H1 (cell line): ENCODE data around the gene MVK. TPM values are rescaled to one million over a fixed set of nuclear protein-coding genes. Genes with fewer than 3 reads are reported as not detected.

Experiments used
- CTCF ChIA-PET: fragments of 300-600 bp; sonication (Branson Sonifier 250); formaldehyde crosslinking; loops from one replicate; lab custom pipeline; 2021; ENCODE audit not compliant: partially characterized antibody; lab: Charles Lee
- POLR2A ChIA-PET: fragments of 300-600 bp; sonication (Branson Sonifier 250); formaldehyde crosslinking; loops from one replicate; lab custom pipeline; 2021; ENCODE audit warnings: inconsistent platforms; ENCODE audit not compliant: partially characterized antibody; lab: Charles Lee
- DNase-seq, 2 experiments: peaks; one replicate each; pipeline versions ENCODE4 v3.0.0 to v3.0.0-alpha.2; 2010 to 2022; ENCODE audit warnings: low spot score in 2 of 2, low read depth in 1 of 2, mixed read lengths in 1 of 2
- FAIRE-seq: peaks from 2 replicates; lab custom pipeline; 2011; peaks lifted over from hg19 to GRCh38; lab: Jason Lieb, UNC
- H2AFZ ChIP-seq: 2 replicates; pipeline ENCODE4 v1.8.1; 2012; ENCODE audit warnings: low read length, inconsistent platforms
- H2AK5ac ChIP-seq: 2 replicates; pipeline ENCODE4 v1.6.1; 2013; ENCODE audit warnings: low read depth, low read length
- H2BK120ac ChIP-seq: replicated peaks from 2 replicates; pipeline ENCODE3; 2013; ENCODE audit warnings: low read depth, low read length, inconsistent platforms
- H2BK12ac ChIP-seq: 2 replicates; pipeline ENCODE4 v1.6.1; 2013; ENCODE audit warnings: low read depth, low read length
- H2BK15ac ChIP-seq: 2 replicates; pipeline ENCODE4 v1.6.1; 2013; ENCODE audit warnings: low read length
- H2BK20ac ChIP-seq: 2 replicates; pipeline ENCODE4 v1.6.1; 2013; ENCODE audit warnings: low read length
- H2BK5ac ChIP-seq: 2 replicates; pipeline ENCODE4 v1.6.1; 2013; ENCODE audit warnings: low read depth, low read length
- H3K14ac ChIP-seq: 2 replicates; pipeline ENCODE4 v1.6.1; 2013; ENCODE audit warnings: inconsistent platforms; ENCODE audit not compliant: insufficient read length
- H3K18ac ChIP-seq: 2 replicates; pipeline ENCODE4 v1.6.1; 2013; ENCODE audit warnings: low read length; ENCODE audit errors: extremely low read depth
- H3K23ac ChIP-seq: 2 replicates; pipeline ENCODE4 v1.6.1; 2013; ENCODE audit warnings: inconsistent platforms; ENCODE audit not compliant: insufficient read length
- H3K23me2 ChIP-seq: 2 replicates; pipeline ENCODE4 v1.6.1; 2013; ENCODE audit warnings: low read depth, low read length
- H3K27ac ChIP-seq: 2 replicates; pipeline ENCODE4 v1.6.1; 2011; ENCODE audit warnings: low read depth, low read length, inconsistent platforms
- H3K27me3 ChIP-seq, 4 experiments: replicated peaks in 1 of 4; 1 replicate in 1 of 4; 2 replicates in 3 of 4; pipeline versions ENCODE4 v1.6.1 to v1.8.1; 2011 to 2013; ENCODE audit warnings: low read length in 3 of 4, mild to moderate bottlenecking in 3 of 4, inconsistent platforms in 2 of 4, mixed read lengths in 2 of 4, moderate library complexity in 1 of 4; ENCODE audit not compliant: control insufficient read depth in 3 of 4, insufficient read depth in 3 of 4; ENCODE audit errors: extremely low read depth in 1 of 4
- H3K36me3 ChIP-seq, 4 experiments: 2 replicates each; pipeline versions ENCODE4 v1.6.1 to v1.8.1; 2011 to 2013; ENCODE audit warnings: mild to moderate bottlenecking in 4 of 4, low read length in 3 of 4, moderate library complexity in 2 of 4, control low read depth in 1 of 4, inconsistent platforms in 1 of 4; ENCODE audit not compliant: insufficient read depth in 4 of 4, control insufficient read depth in 2 of 4
- H3K4ac ChIP-seq: replicated peaks from 2 replicates; pipeline ENCODE3; 2013; ENCODE audit warnings: low read length, low read depth, mixed read lengths, inconsistent platforms; ENCODE audit not compliant: insufficient read length
- H3K4me1 ChIP-seq, 4 experiments: replicated peaks in 1 of 4; 1 replicate in 1 of 4; 2 replicates in 3 of 4; pipeline versions ENCODE4 v1.6.1 to v1.8.1; 2011 to 2013; ENCODE audit warnings: low read length in 3 of 4, inconsistent platforms in 2 of 4, mixed read lengths in 1 of 4; ENCODE audit not compliant: insufficient read depth in 4 of 4, control insufficient read depth in 3 of 4
- H3K4me2 ChIP-seq, 2 experiments: 2 replicates each; pipeline versions ENCODE4 v1.6.1 to v1.8.1; 2011 to 2013; ENCODE audit warnings: low read depth in 2 of 2, low read length in 2 of 2, control low read depth in 1 of 2, inconsistent platforms in 1 of 2, mild to moderate bottlenecking in 1 of 2; ENCODE audit not compliant: insufficient read depth in 1 of 2
- H3K4me3 ChIP-seq, 4 experiments: fragments of 200-600, 300-600 bp in 1 of 4; sonication (generic), shearing (Covaris generic), sonication (Bioruptor Twin) in 1 of 4; 2 replicates each; pipeline versions ENCODE4 v1.5.1 to v1.8.1; 2011 to 2016; ENCODE audit warnings: low read length in 4 of 4, low read depth in 3 of 4, control low read depth in 2 of 4, inconsistent platforms in 2 of 4, mild to moderate bottlenecking in 2 of 4, mixed read lengths in 1 of 4, moderate library complexity in 1 of 4; ENCODE audit not compliant: insufficient read depth in 2 of 4; ENCODE audit errors: extremely low read depth in 1 of 4
- H3K56ac ChIP-seq: replicated peaks from 2 replicates; pipeline ENCODE3; 2013; ENCODE audit warnings: low read depth, mild to moderate bottlenecking, mixed read lengths, low read length, inconsistent platforms; ENCODE audit not compliant: insufficient read length
- H3K79me1 ChIP-seq: 2 replicates; pipeline ENCODE4 v1.6.1; 2013; ENCODE audit warnings: low read depth, low read length, control low read depth
- H3K79me2 ChIP-seq, 2 experiments: 2 replicates each; pipeline versions ENCODE4 v1.6.1 to v1.8.1; 2012 to 2013; ENCODE audit warnings: low read length in 2 of 2, mild to moderate bottlenecking in 2 of 2, inconsistent platforms in 1 of 2; ENCODE audit not compliant: insufficient read depth in 2 of 2, control insufficient read depth in 1 of 2
- H3K9ac ChIP-seq, 4 experiments: replicated peaks in 1 of 4; 1 replicate in 1 of 4; 2 replicates in 3 of 4; pipeline versions ENCODE4 v1.6.1 to v1.8.1; 2011 to 2013; ENCODE audit warnings: low read depth in 3 of 4, low read length in 3 of 4, control low read depth in 2 of 4, mild to moderate bottlenecking in 2 of 4, moderate library complexity in 2 of 4, inconsistent platforms in 1 of 4; ENCODE audit errors: extremely low read depth in 1 of 4
- H3K9me3 ChIP-seq, 2 experiments: 2 replicates each; pipeline versions ENCODE4 v1.6.1 to v1.8.1; 2012 to 2013; ENCODE audit warnings: mild to moderate bottlenecking in 2 of 2, moderate library complexity in 2 of 2, control low read depth in 1 of 2, inconsistent platforms in 1 of 2, low read depth in 1 of 2, low read length in 1 of 2, mixed read lengths in 1 of 2; ENCODE audit not compliant: insufficient read depth in 2 of 2
- H4K20me1 ChIP-seq, 2 experiments: replicated peaks in 1 of 2; 2 replicates each; pipeline versions ENCODE3 to v1.8.1; 2011 to 2013; ENCODE audit warnings: inconsistent platforms in 2 of 2, low read length in 2 of 2, mild to moderate bottlenecking in 1 of 2; ENCODE audit not compliant: insufficient read depth in 2 of 2, control insufficient read depth in 1 of 2
- H4K5ac ChIP-seq: 2 replicates; pipeline ENCODE4 v1.6.1; 2013; ENCODE audit warnings: low read length, low read depth, mixed read lengths, inconsistent platforms; ENCODE audit not compliant: insufficient read length
- H4K8ac ChIP-seq: 2 replicates; pipeline ENCODE4 v1.8.0; 2013; ENCODE audit warnings: mild to moderate bottlenecking, moderate library complexity, low read length, inconsistent platforms; ENCODE audit not compliant: insufficient read depth; ENCODE audit errors: extremely low read depth
- H4K91ac ChIP-seq: replicated peaks from 2 replicates; pipeline ENCODE3; 2013; ENCODE audit warnings: low read length, mixed read lengths, inconsistent platforms; ENCODE audit not compliant: insufficient read length
- CHD1 ChIP-seq: IDR thresholded peaks from 2 replicates; pipeline ENCODE4 v1.6.1; 2012; ENCODE audit warnings: low read depth, low read length, improper control_type of control experiment
- EP300 ChIP-seq, 2 experiments: IDR thresholded peaks; 1 replicate in 1 of 2; 2 replicates in 1 of 2; pipeline ENCODE4 v1.6.1; 2011 to 2012; ENCODE audit warnings: low read depth in 2 of 2, low read length in 2 of 2, mild to moderate bottlenecking in 2 of 2, borderline replicate concordance in 1 of 2, inconsistent platforms in 1 of 2, moderate library complexity in 1 of 2
- GTF2F1 ChIP-seq: IDR thresholded peaks from 2 replicates; pipeline ENCODE4 v1.6.1; 2012; ENCODE audit warnings: low read depth, low read length, improper control_type of control experiment, borderline replicate concordance
- MAFK ChIP-seq: IDR thresholded peaks from 2 replicates; pipeline ENCODE4 v1.6.1; 2012; ENCODE audit warnings: low read depth, mild to moderate bottlenecking, improper control_type of control experiment, low read length
- RAD21 ChIP-seq, 2 experiments: IDR thresholded peaks in 1 of 2; conservative IDR thresholded peaks in 1 of 2; 2 replicates each; pipeline ENCODE4 v1.6.1; 2011; ENCODE audit warnings: low read depth in 2 of 2, low read length in 2 of 2, improper control_type of control experiment in 1 of 2, inconsistent platforms in 1 of 2, mild to moderate bottlenecking in 1 of 2, moderate library complexity in 1 of 2
- RBBP5 ChIP-seq: IDR thresholded peaks from 2 replicates; pipeline ENCODE4 v1.7.1; 2012; ENCODE audit warnings: low read depth, mild to moderate bottlenecking, inconsistent platforms, low read length, moderate library complexity, borderline replicate concordance
- RFX5 ChIP-seq: IDR thresholded peaks from 2 replicates; pipeline ENCODE4 v1.6.1; 2011; ENCODE audit warnings: low read depth, low read length, improper control_type of control experiment, borderline replicate concordance
- SIX5 ChIP-seq: IDR thresholded peaks from 2 replicates; pipeline ENCODE4 v1.6.1; 2011; ENCODE audit warnings: mild to moderate bottlenecking, low read depth, low read length
- SP4 ChIP-seq: IDR thresholded peaks from 2 replicates; pipeline ENCODE4 v1.6.1; 2012; ENCODE audit warnings: low read length, inconsistent platforms
- ZNF274 ChIP-seq: IDR thresholded peaks from 2 replicates; pipeline ENCODE4 v1.7.0; 2012; ENCODE audit warnings: low read length, borderline replicate concordance; ENCODE audit errors: extremely low read depth
- WGBS, 2 experiments: shearing (Covaris generic) in 1 of 2; methylation state at CpG; one replicate each; pipeline versions ENCODE4 v1.1.6 to v1.1.7; 2013 to 2015; ENCODE audit warnings: low lambda C conversion rate in 2 of 2, mixed read lengths in 2 of 2, inconsistent platforms in 1 of 2, low coverage in 1 of 2, missing lambda C conversion rate in 1 of 2; ENCODE audit not compliant: insufficient replicate concordance in 2 of 2, insufficient coverage in 1 of 2, insufficient read length in 1 of 2; ENCODE audit errors: extremely low coverage in 1 of 2, missing lambda C conversion rate in 1 of 2; 5-methylcytosine and 5-hydroxymethylcytosine counted together
- polyA plus RNA-seq, 7 experiments: library from polyadenylated mRNA; depleted of rRNA in 3 of 7; stranded (reverse) in 5 of 7; unstranded in 2 of 7; fragments of >200 nt in 5 of 7; fragments of 200-250 nt in 2 of 7; gene quantifications; 1 replicate in 5 of 7; 2 replicates in 1 of 7; 4 replicates in 1 of 7; pipeline versions ENCODE4 v1.2.1 to v1.2.3, GENCODE V29; 2011 to 2013; ENCODE audit warnings: missing spikeins in 2 of 7, mixed read lengths in 2 of 7
- total RNA-seq: library from RNA; stranded (reverse); fragmentation: NEBNext Ultra II Directional; extraction: Animal tissue kit (Norgen Biotek cat#: 25700); gene quantifications from 2 replicates; pipeline ENCODE4 v1.2.1, GENCODE V29; 2021

Gene MVK
- total and polyA plus RNA-seq, 2 of the 8 experiments (the other 6 are each of a cell fraction or from before 2014, with no cell fraction given): 15.7 to 20.9 TPM

DNA sequence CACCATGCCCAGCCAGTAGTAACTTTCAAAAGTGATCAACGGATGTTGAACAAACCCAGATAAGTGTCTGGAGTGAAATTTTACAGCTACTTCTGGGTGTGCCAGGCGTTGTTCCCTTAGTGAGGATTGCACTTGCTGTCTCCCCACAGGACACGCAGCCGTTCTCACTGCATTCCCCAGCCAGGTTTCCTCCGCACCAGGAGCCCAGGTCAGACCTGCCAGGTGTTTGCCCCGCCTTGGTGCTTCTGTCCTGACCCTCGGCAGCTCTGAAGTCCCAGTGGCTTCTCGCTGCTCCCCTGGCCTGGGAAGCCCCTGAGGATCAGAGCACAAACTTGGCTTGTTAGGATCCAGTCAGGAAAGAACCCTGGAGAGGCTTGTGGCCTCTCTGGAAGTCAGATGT is 36.5 kb upstream of the MVK start:
- no peak overlapping the region for H3K9ac ChIP-seq
- CTCF ChIA-PET: interaction anchor here (1.2 to 1.5 kb wide), 3 partner anchors 14 to 49 kb away, joined by 3 to 5 read pairs (median 3); no protein-coding TSS in a partner anchor
- no peaks in the 10 kb centered on the region for H3K36me3 ChIP-seq
- H3K79me2 ChIP-seq: no peaks in the 10 kb centered on the region
- H4K5ac ChIP-seq: no peak overlapping the region
- H4K91ac ChIP-seq: no peak overlapping the region
- no peak overlapping the region for H2AK5ac ChIP-seq
- no peaks in the 10 kb centered on the region for H3K23me2 ChIP-seq
- H3K27ac ChIP-seq: no peak overlapping the region
- POLR2A ChIA-PET: interaction anchor here (0.6 kb wide), 1 partner anchor 15 kb away, joined by 3 read pairs; no protein-coding TSS in a partner anchor
- H3K23ac ChIP-seq: no peak overlapping the region
- 79% methylated on average over 8 of the region's 8 CpGs; no CpG with 5 or more reads in 1 of the 2 experiments for WGBS, 2 experiments
- H3K4ac ChIP-seq: no peak overlapping the region
- H2BK20ac ChIP-seq: no peak overlapping the region
- DNase-seq: no peak
- H4K8ac ChIP-seq: no peak overlapping the region
- H3K9me3 ChIP-seq: no peaks in the 10 kb centered on the region
- no peak overlapping the region for H3K18ac ChIP-seq
- H2BK120ac ChIP-seq: no peak overlapping the region
- no peak overlapping the region for H2BK5ac ChIP-seq
- no peaks in the 10 kb centered on the region for H4K20me1 ChIP-seq
- H2BK15ac ChIP-seq: no peak overlapping the region
- no peak overlapping the region for H3K14ac ChIP-seq
- no peak for TF ChIP-seq RAD21 (IDR thresholded peaks at IDR 0.05 in 1 of 2, conservative IDR thresholded peaks at IDR 0.05 in 1 of 2; ENCODE audit: low read depth in 2 of 2, low read length in 2 of 2)
- no peak for TF ChIP-seq RFX5
- no peak for TF ChIP-seq SIX5
- no peak for TF ChIP-seq EP300 (IDR thresholded peaks at IDR 0.05; ENCODE audit: borderline replicate concordance in 1 of 2, low read depth in 2 of 2, low read length in 2 of 2)
- TF ChIP-seq SP4: no peak
- no peak for TF ChIP-seq RBBP5
- no peak for TF ChIP-seq MAFK
- no peak for TF ChIP-seq ZNF274
- TF ChIP-seq GTF2F1: no peak
- no peak for TF ChIP-seq CHD1
- H2AFZ ChIP-seq: no peak overlapping the region
- H3K4me3 ChIP-seq: no peak overlapping the region
- H3K79me1 ChIP-seq: no peaks in the 10 kb centered on the region
- no peak overlapping the region for H2BK12ac ChIP-seq
- H3K27me3 ChIP-seq: no peaks in the 10 kb centered on the region
- no peak overlapping the region for H3K56ac ChIP-seq
- H3K4me2 ChIP-seq: no peak overlapping the region
- no peak for FAIRE-seq
- no peaks in the 10 kb centered on the region for H3K4me1 ChIP-seq
